SK-N-SH (cell line): ENCODE results near the gene USP12. TPM values are rescaled to one million over a fixed set of nuclear protein-coding genes. Genes with fewer than 3 reads are reported as not detected.

Experiments used
- CTCF ChIA-PET: fragments of 300-600, 350-600 bp; formaldehyde crosslinking; extraction: SDS; loops from one replicate; lab custom pipeline; 2021; lab: Yijun Ruan, JAX
- POLR2A ChIA-PET: fragments of 350-600 bp; sonication (Branson Sonifier 250); formaldehyde crosslinking; extraction: SDS; loops from one replicate; lab custom pipeline; 2020; ENCODE audit warnings: antibody characterized with exemption, inconsistent platforms; lab: Yijun Ruan, JAX
- DNase-seq: peaks from one replicate; pipeline ENCODE4 v3.0.0; 2012
- H2AFZ ChIP-seq: fragments of 200-600 bp; sonication (generic); 2 replicates; pipeline ENCODE4 v1.8.1; 2016; ENCODE audit warnings: antibody characterized with exemption, mild to moderate bottlenecking, low read depth
- H3F3A ChIP-seq: fragments of 200-600 bp; sonication (generic); replicated peaks from 2 replicates; pipeline ENCODE3; 2016; ENCODE audit warnings: antibody characterized with exemption, mild to moderate bottlenecking; ENCODE audit not compliant: insufficient read depth
- H3K27ac ChIP-seq, 2 experiments: fragments of 200-500 bp in 1 of 2; fragments of 200-600 bp in 1 of 2; sonication (Bioruptor generic) in 1 of 2; sonication (generic), shearing (Covaris generic) in 1 of 2; 2 replicates each; pipeline versions ENCODE4 v1.5.1 to v1.6.1; 2014 to 2016; ENCODE audit warnings: low read depth in 2 of 2, inconsistent platforms in 1 of 2, low read length in 1 of 2, mild to moderate bottlenecking in 1 of 2, mixed read lengths in 1 of 2
- H3K27me3 ChIP-seq: fragments of 200-600 bp; sonication (generic), shearing (Covaris generic); 2 replicates; pipeline ENCODE4 v1.6.1; 2016; ENCODE audit warnings: mixed run types; ENCODE audit not compliant: insufficient read depth
- H3K36me3 ChIP-seq, 2 experiments: fragments of 200-500 bp in 1 of 2; fragments of 200-600 bp in 1 of 2; sonication (Bioruptor generic) in 1 of 2; sonication (generic) in 1 of 2; replicated peaks in 1 of 2; 2 replicates each; pipeline versions ENCODE3 to v1.5.1; 2014 to 2016; ENCODE audit warnings: low read length in 1 of 2, mild to moderate bottlenecking in 1 of 2; ENCODE audit not compliant: insufficient read depth in 2 of 2, control insufficient read depth in 1 of 2
- H3K4me1 ChIP-seq, 2 experiments: fragments of 200-500 bp in 1 of 2; fragments of 200-600 bp in 1 of 2; sonication (Bioruptor generic) in 1 of 2; sonication (generic), shearing (Covaris generic) in 1 of 2; 2 replicates each; pipeline versions ENCODE4 v1.5.1 to v1.6.1; 2014 to 2016; ENCODE audit warnings: low read depth in 1 of 2, low read length in 1 of 2, mixed run types in 1 of 2; ENCODE audit not compliant: insufficient read depth in 2 of 2, control insufficient read depth in 1 of 2
- H3K4me2 ChIP-seq: fragments of 200-600 bp; sonication (generic), shearing (Covaris generic); 2 replicates; pipeline ENCODE4 v1.6.1; 2017; ENCODE audit warnings: mixed run types
- H3K4me3 ChIP-seq, 2 experiments: fragments of 200-500 bp in 1 of 2; fragments of 200-600 bp in 1 of 2; sonication (Bioruptor generic) in 1 of 2; sonication (generic), shearing (Covaris generic) in 1 of 2; 2 replicates each; pipeline versions ENCODE4 v1.5.1 to v1.8.1; 2014 to 2016; ENCODE audit warnings: low read depth in 2 of 2, inconsistent platforms in 1 of 2, low read length in 1 of 2, mild to moderate bottlenecking in 1 of 2, mixed read lengths in 1 of 2, moderate library complexity in 1 of 2
- H3K79me2 ChIP-seq: fragments of 200-600 bp; sonication (generic); 2 replicates; pipeline ENCODE4 v1.8.1; 2017; ENCODE audit warnings: mild to moderate bottlenecking; ENCODE audit not compliant: insufficient read depth
- H3K9ac ChIP-seq: fragments of 200-600 bp; sonication (generic); 2 replicates; pipeline ENCODE4 v1.6.1; 2017; ENCODE audit warnings: mixed run types
- H3K9me2 ChIP-seq: fragments of 200-600 bp; sonication (generic); 2 replicates; pipeline ENCODE4 v1.6.1; 2017; ENCODE audit warnings: mixed run types
- H3K9me3 ChIP-seq: fragments of 200-600 bp; sonication (generic); 2 replicates; pipeline ENCODE4 v1.6.1; 2017; ENCODE audit warnings: mixed run types, mild to moderate bottlenecking, moderate library complexity
- H4K20me1 ChIP-seq: fragments of 200-600 bp; sonication (generic); 2 replicates; pipeline ENCODE4 v1.6.1; 2017; ENCODE audit warnings: mild to moderate bottlenecking, mixed run types; ENCODE audit not compliant: insufficient read depth
- CTCF ChIP-seq: fragments of 200-600 bp; sonication (generic); IDR thresholded peaks from 2 replicates; pipeline ENCODE4 v1.6.1; 2017; ENCODE audit warnings: antibody characterized with exemption, mild to moderate bottlenecking, moderate library complexity
- ELF1 ChIP-seq: IDR thresholded peaks from 2 replicates; pipeline ENCODE4 v1.4.0; 2012
- EP300 ChIP-seq, 2 experiments: IDR thresholded peaks; 2 replicates each; pipeline versions ENCODE4 v1.4.0 to v1.6.1; 2012; ENCODE audit warnings: borderline replicate concordance in 1 of 2, low read depth in 1 of 2, low read length in 1 of 2
- GABPA ChIP-seq: IDR thresholded peaks from 2 replicates; pipeline ENCODE4 v1.4.0; 2012; ENCODE audit warnings: low read depth, mild to moderate bottlenecking
- JUND ChIP-seq: IDR thresholded peaks from 2 replicates; pipeline ENCODE4 v1.4.0; 2012
- MAX ChIP-seq: IDR thresholded peaks from 2 replicates; pipeline ENCODE4 v1.4.0; 2012; ENCODE audit warnings: low read depth
- MEF2A ChIP-seq: IDR thresholded peaks from 2 replicates; pipeline ENCODE4 v1.4.0; 2012; ENCODE audit warnings: low read depth, borderline replicate concordance
- PBX3 ChIP-seq: IDR thresholded peaks from 2 replicates; pipeline ENCODE4; 2012
- POLR2AphosphoS5 ChIP-seq: IDR thresholded peaks from 2 replicates; pipeline ENCODE4 v1.6.1; 2012; ENCODE audit warnings: low read depth, low read length
- TCF12 ChIP-seq: IDR thresholded peaks from 2 replicates; pipeline ENCODE4 v1.4.0; 2012
- WGBS: methylation state at CpG from one replicate; pipeline ENCODE4 v1.1.6; 2017; ENCODE audit warnings: low lambda C conversion rate; 5-methylcytosine and 5-hydroxymethylcytosine counted together
- polyA plus RNA-seq, 3 experiments: library from polyadenylated mRNA; depleted of rRNA; stranded (reverse); fragments of >200 nt; gene quantifications; 2 replicates each; pipeline ENCODE4 v1.2.3, GENCODE V29; 2012

The USP12 gene
- polyA plus RNA-seq, 1 of the 3 experiments (the other 2 are of a cell fraction) = 5.0 TPM

GRCh38 chr13:27036236-27036981, 135.2 kb downstream of the USP12 start:
- no peak overlapping the region for H3K9ac ChIP-seq
- DNase-seq = no peak
- H3K27ac ChIP-seq = peak overlapping the region in 1 of 2 experiments; percentile 48; a peak in 1 of 4 replicates
- H3K9me2 ChIP-seq = no peaks in the 10 kb centered on the region
- peak overlapping the region; percentile 34 for H3K4me2 ChIP-seq
- H3K9me3 ChIP-seq = no peaks in the 10 kb centered on the region
- no peaks in the 10 kb centered on the region for H4K20me1 ChIP-seq
- no peaks in the 10 kb centered on the region for H3K27me3 ChIP-seq
- H3K4me1 ChIP-seq = peaks cover 0 to 13% of the 10 kb centered on the region in 2 experiments; a peak in 2 of 4 replicates
- 36% methylated on average over 8 of the region's 8 CpGs for WGBS
- CTCF ChIA-PET = no interaction called here
- POLR2A ChIA-PET = no interaction called here
- no peaks in the 10 kb centered on the region for H3K79me2 ChIP-seq
- H3K36me3 ChIP-seq = no peaks in the 10 kb centered on the region
- H2AFZ ChIP-seq = peak overlapping the region; percentile 76; the same call in 1 of the 2 replicates
- peaks cover 4% of the 10 kb centered on the region for H3F3A ChIP-seq
- no peak overlapping the region for H3K4me3 ChIP-seq
- TF ChIP-seq GABPA (no peak), MEF2A (peak; percentile 43; the same call in 1 of the 2 replicates), JUND (peak; percentile 9; the same call in 1 of the 2 replicates), ELF1 (no peak), TCF12 (peak; percentile 5; the same call in 1 of the 2 replicates), PBX3 (peak; percentile 53), EP300 (IDR thresholded peaks at IDR 0.05; ENCODE audit: borderline replicate concordance in 1 of 2, low read depth in 1 of 2, low read length in 1 of 2) (peak in 1 of 2 experiments; percentile 16; a peak in 1 of 4 replicates), CTCF (no peak)
- TF ChIP-seq, all 33 proteins: peak for 5

GRCh38 chr13:27035892-27036235, 135.7 kb downstream of the USP12 start:
- CTCF ChIA-PET = no interaction called here
- no peak for DNase-seq
- H3K4me2 ChIP-seq = peak overlapping the region; percentile 34; the same call in 1 of the 2 replicates

More at GRCh38 chr13:27035892-27036235, 135.7 kb downstream of the USP12 start:
- Histone ChIP-seq H3F3A (peaks cover 4% of the 10 kb centered on the region), H3K9me3 (no peaks in the 10 kb centered on the region), H4K20me1 (no peaks in the 10 kb centered on the region), H2AFZ (peak overlapping the region; percentile 76; the same call in 1 of the 2 replicates), H3K27ac (no peak overlapping the region; a peak in 1 of 4 replicates), H3K79me2 (no peaks in the 10 kb centered on the region), H3K9me2 (no peaks in the 10 kb centered on the region), H3K9ac (no peak overlapping the region), H3K4me3 (no peak overlapping the region), H3K27me3 (no peaks in the 10 kb centered on the region), H3K4me1 (peaks cover 0 to 13% of the 10 kb centered on the region in 2 experiments; a peak in 2 of 4 replicates), H3K36me3 (no peaks in the 10 kb centered on the region)
- TF ChIP-seq POLR2AphosphoS5 = no peak
- TF ChIP-seq MAX = 0 out of 2 replicates have a peak, but pooled peaks have one; percentile 15
- WGBS = 68% methylated on average over 9 of the region's 11 CpGs
- POLR2A ChIA-PET = no interaction called here
